Fibroblast of lung (primary cell): ENCODE data around the gene GNB5. TPM values are rescaled to one million over a fixed set of nuclear protein-coding genes. Genes with fewer than 3 reads are reported as not detected.

Experiments used
- DNase-seq, 2 donors: peaks; one replicate each; pipeline versions ENCODE4 v3.0.0 to v3.0.0-alpha.2; 2010; ENCODE audit warnings: low read depth in 2 of 2
- H2AFZ ChIP-seq: 2 replicates; pipeline ENCODE4 v1.5.1; 2012; ENCODE audit warnings: low read length, control low read depth, inconsistent platforms
- H3K27ac ChIP-seq: 2 replicates; pipeline ENCODE4 v1.5.1; 2011; ENCODE audit warnings: low read length, control low read depth; ENCODE audit not compliant: insufficient read depth
- H3K27me3 ChIP-seq: 2 replicates; pipeline ENCODE4 v1.5.1; 2011; ENCODE audit warnings: mild to moderate bottlenecking, low read length; ENCODE audit not compliant: control insufficient read depth, insufficient read depth
- H3K36me3 ChIP-seq: 2 replicates; pipeline ENCODE4 v1.5.1; 2011; ENCODE audit warnings: low read length; ENCODE audit not compliant: control insufficient read depth, insufficient read depth
- H3K4me1 ChIP-seq: 2 replicates; pipeline ENCODE4 v1.5.1; 2011; ENCODE audit warnings: low read length; ENCODE audit not compliant: control insufficient read depth, insufficient read depth; ENCODE audit errors: extremely low read depth
- H3K4me2 ChIP-seq: 2 replicates; pipeline ENCODE4 v1.5.1; 2011; ENCODE audit warnings: low read length, control low read depth; ENCODE audit not compliant: insufficient read depth; ENCODE audit errors: extremely low read depth
- H3K4me3 ChIP-seq, 4 experiments: fragments of 200-600 bp in 1 of 4; sonication (generic) in 1 of 4; replicated peaks in 1 of 4; 2 replicates each; pipeline ENCODE4 v1.5.1; 2011 to 2016; ENCODE audit warnings: low read length in 4 of 4, low read depth in 3 of 4, mild to moderate bottlenecking in 3 of 4, control low read depth in 2 of 4, inconsistent platforms in 1 of 4, mixed read lengths in 1 of 4; ENCODE audit not compliant: insufficient read depth in 1 of 4; ENCODE audit errors: control extremely low read depth in 1 of 4
- H3K79me2 ChIP-seq: 2 replicates; pipeline ENCODE4 v1.5.1; 2012; ENCODE audit warnings: mild to moderate bottlenecking, low read length, inconsistent platforms; ENCODE audit not compliant: control insufficient read depth, insufficient read depth
- H3K9ac ChIP-seq: 2 replicates; pipeline ENCODE4 v1.5.1; 2011; ENCODE audit warnings: mild to moderate bottlenecking, low read length, control low read depth; ENCODE audit not compliant: insufficient read depth
- H3K9me3 ChIP-seq: 2 replicates; pipeline ENCODE4 v1.5.1; 2012; ENCODE audit warnings: low read depth, low read length; ENCODE audit not compliant: control insufficient read depth, insufficient read depth
- H4K20me1 ChIP-seq: 2 replicates; pipeline ENCODE4 v1.5.1; 2011; ENCODE audit warnings: low read length; ENCODE audit not compliant: control insufficient read depth, insufficient read depth; ENCODE audit errors: extremely low read depth
- EZH2 ChIP-seq: IDR thresholded peaks from 2 replicates; pipeline ENCODE4 v1.5.1; 2012; ENCODE audit warnings: low read length, control low read depth, mild to moderate bottlenecking; ENCODE audit errors: missing control alignments
- polyA plus RNA-seq, 2 donors: library from polyadenylated mRNA; depleted of rRNA in 1 of 2; stranded (reverse) in 1 of 2; unstranded in 1 of 2; fragments of >200 nt; gene quantifications; 2 replicates each; pipeline ENCODE4 v1.2.1, GENCODE V29; 2011 to 2012; ENCODE audit warnings: missing spikeins in 1 of 2
- total RNA-seq: library from RNA; depleted of rRNA; stranded (reverse); fragments of >200 nt; gene quantifications from 2 replicates; pipeline ENCODE4 v1.2.1, GENCODE V29; 2014
- TF ChIP-seq, protein P1 (sequence below), 2 donors: IDR thresholded peaks in 1 of 2; conservative IDR thresholded peaks in 1 of 2; 1 replicate in 1 of 2; 2 replicates in 1 of 2; pipeline ENCODE4 v1.5.1; 2011 to 2012; ENCODE audit warnings: low read length in 2 of 2, control low read depth in 1 of 2, inconsistent platforms in 1 of 2, low read depth in 1 of 2, mild to moderate bottlenecking in 1 of 2

GNB5 gene
- total and polyA plus RNA-seq, 2 donors (not counting 1 experiment from before 2014, with no cell fraction given), result 44.0 to 52.2 TPM

- Histone ChIP-seq H3K4me3 (no peak overlapping the region), H2AFZ (no peak overlapping the region), H3K27ac (no peak overlapping the region), H4K20me1 (no peaks in the 10 kb centered on the region), H3K9ac (no peak overlapping the region), H3K4me2 (no peak overlapping the region), H3K36me3 (no peaks in the 10 kb centered on the region), H3K9me3 (no peaks in the 10 kb centered on the region), H3K4me1 (no peaks in the 10 kb centered on the region), H3K27me3 (no peaks in the 10 kb centered on the region), H3K79me2 (no peaks in the 10 kb centered on the region)
- TF ChIP-seq EZH2, result no peak
- TF ChIP-seq, protein P1, sequence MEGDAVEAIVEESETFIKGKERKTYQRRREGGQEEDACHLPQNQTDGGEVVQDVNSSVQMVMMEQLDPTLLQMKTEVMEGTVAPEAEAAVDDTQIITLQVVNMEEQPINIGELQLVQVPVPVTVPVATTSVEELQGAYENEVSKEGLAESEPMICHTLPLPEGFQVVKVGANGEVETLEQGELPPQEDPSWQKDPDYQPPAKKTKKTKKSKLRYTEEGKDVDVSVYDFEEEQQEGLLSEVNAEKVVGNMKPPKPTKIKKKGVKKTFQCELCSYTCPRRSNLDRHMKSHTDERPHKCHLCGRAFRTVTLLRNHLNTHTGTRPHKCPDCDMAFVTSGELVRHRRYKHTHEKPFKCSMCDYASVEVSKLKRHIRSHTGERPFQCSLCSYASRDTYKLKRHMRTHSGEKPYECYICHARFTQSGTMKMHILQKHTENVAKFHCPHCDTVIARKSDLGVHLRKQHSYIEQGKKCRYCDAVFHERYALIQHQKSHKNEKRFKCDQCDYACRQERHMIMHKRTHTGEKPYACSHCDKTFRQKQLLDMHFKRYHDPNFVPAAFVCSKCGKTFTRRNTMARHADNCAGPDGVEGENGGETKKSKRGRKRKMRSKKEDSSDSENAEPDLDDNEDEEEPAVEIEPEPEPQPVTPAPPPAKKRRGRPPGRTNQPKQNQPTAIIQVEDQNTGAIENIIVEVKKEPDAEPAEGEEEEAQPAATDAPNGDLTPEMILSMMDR (conservative IDR thresholded peaks at IDR 0.05 in 1 of 2, IDR thresholded peaks at IDR 0.05 in 1 of 2; ENCODE audit: low read depth in 1 of 2, low read length in 2 of 2), result no peak
- no peak for DNase-seq
These were observed 73.6 kb downstream of the GNB5 start for GRCh38 chr15:52117549-52117948.

- no peaks in the 10 kb centered on the region for H3K79me2 ChIP-seq
- no peaks in the 10 kb centered on the region for H3K4me1 ChIP-seq
- H4K20me1 ChIP-seq, result no peaks in the 10 kb centered on the region
- DNase-seq, result no peak
- H3K36me3 ChIP-seq, result no peaks in the 10 kb centered on the region
- no peak overlapping the region for H3K9ac ChIP-seq
- no peaks in the 10 kb centered on the region for H3K9me3 ChIP-seq
- H3K27me3 ChIP-seq, result peaks cover 3% of the 10 kb centered on the region
- H3K4me2 ChIP-seq, result no peak overlapping the region
- no peak for TF ChIP-seq EZH2
- TF ChIP-seq, protein P1 (conservative IDR thresholded peaks at IDR 0.05 in 1 of 2, IDR thresholded peaks at IDR 0.05 in 1 of 2; ENCODE audit: low read depth in 1 of 2, low read length in 2 of 2), result no peak
- H3K4me3 ChIP-seq, result no peak overlapping the region
- H2AFZ ChIP-seq, result no peak overlapping the region
- no peak overlapping the region for H3K27ac ChIP-seq
These were observed 75.4 kb downstream of the GNB5 start for GRCh38 chr15:52115598-52116427.

DNA sequence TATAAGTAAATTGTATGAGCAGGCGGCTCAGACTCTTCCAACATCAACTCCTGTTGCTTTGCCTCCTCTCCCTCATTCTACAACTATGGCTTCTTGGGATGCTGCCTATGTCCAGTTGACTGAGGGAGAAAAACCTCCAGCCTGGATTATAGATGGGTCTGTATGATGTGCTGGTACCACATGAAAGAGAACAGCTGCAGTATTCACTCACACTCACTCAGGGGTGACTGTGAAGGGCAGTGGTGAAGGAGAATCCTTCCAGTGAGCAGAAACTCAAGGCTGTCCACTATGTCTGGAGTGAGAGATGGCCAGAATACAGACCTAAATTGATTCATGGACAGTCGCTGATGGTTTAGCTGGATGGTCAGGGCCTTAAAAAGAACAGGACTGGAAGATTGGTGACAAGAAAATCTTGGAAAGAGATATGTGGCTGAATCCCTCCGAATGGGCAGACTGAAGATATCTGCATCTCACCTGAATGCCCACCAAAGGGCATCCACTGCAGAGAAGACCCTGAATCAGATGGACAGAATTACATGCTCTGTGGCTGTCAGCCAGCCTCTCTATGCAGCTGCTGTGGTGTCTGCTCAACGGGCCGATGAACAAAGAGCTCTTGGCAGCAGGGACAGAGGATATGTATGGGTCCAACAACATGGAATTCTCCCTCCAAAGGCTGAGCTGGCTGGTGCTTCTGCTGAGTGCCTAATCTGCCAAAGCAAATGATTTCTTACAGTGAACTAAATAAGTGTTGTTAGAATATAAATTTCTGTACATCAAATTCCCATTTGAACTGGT is 76.7 kb downstream of the GNB5 start:
- no peak for DNase-seq
- Histone ChIP-seq H3K27ac (no peak overlapping the region), H3K79me2 (no peaks in the 10 kb centered on the region), H3K9me3 (no peaks in the 10 kb centered on the region), H4K20me1 (no peaks in the 10 kb centered on the region), H3K4me2 (no peak overlapping the region), H3K36me3 (no peaks in the 10 kb centered on the region), H3K9ac (no peak overlapping the region), H3K4me3 (no peak overlapping the region), H2AFZ (no peak overlapping the region), H3K4me1 (no peaks in the 10 kb centered on the region), H3K27me3 (peaks cover 3% of the 10 kb centered on the region)
- TF ChIP-seq, protein P1 (conservative IDR thresholded peaks at IDR 0.05 in 1 of 2, IDR thresholded peaks at IDR 0.05 in 1 of 2; ENCODE audit: low read depth in 1 of 2, low read length in 2 of 2), result no peak
- no peak for TF ChIP-seq EZH2
